ENCODE data around the gene TTC23.
"Not testable (repeated sequence)": the region's sequence is repeated elsewhere in the genome, so short reads cannot be mapped to it uniquely, and the experiment has no call there.

The TTC23 gene

DNA sequence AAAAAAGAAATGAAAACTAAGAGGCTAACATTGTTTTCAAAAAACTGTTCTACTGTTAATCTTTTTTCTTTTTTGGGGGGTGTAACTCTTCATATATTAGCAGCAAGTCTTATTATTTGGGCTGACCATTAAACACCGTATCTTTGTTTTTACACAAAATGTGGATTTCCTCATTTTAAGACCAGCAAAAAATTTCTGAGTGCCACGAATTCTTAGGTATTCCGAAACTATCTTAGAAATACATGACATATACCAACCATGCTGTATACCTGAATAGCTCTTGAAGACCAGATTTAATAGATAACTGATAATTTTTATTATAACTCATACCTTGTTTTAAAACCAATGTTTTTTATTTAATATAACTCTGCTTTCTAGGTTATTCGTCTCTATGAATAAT, 620 bp upstream of the TTC23 start:
- no peak for DNase-seq (ENCODE audit: low read depth)

DNA sequence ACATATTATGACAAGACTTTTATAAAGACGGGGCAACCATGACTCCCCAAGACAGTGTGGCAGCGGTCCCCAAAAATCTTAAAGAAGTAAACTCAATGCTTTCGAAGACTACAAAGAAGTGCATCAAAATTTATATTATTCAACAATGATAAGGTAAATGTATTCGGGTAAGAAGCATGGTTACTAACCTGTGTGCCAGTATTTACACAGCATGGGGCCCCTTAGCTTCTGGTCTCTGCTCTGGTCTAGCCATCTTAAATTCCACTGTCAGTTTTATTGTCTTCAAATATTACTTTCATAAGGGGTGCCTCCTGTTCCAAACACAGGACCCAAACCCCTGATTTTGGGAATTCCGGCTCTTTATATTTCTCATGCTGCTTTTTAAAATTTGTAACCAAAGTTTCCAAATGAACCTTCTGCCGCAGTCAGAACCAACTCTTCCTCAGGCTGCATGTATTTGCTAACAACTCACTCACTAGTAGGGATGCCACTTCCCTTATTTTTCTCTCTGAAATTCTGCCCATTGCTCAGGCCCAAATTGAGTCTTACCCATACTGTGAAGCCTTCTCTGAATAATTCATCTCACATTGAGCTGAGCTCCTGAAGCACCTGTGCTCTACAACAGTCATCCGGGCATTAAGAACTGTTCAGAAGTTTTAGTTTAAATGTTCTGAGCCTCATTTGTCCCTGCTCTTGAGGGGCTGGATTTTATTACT, 1.2 kb downstream of the TTC23 start:
- no peak for DNase-seq (ENCODE audit: low read depth)

DNA sequence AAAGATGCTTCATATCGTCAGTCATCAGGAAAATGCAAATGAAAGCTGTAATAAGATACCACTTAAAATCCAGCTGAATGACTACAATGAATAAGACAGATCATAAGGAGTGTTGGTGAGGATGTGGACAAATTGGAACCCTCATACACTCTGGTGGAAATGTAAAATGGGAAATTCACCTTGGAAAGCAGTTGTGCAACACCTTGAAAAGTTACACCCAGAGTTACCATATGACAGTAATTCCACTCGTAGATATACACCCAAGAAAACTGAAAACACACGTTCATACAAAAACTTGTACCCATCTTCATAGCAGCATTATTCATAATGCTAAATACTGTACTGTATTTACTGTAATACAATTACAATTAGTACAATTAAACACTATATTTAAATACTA, 2.3 kb downstream of the TTC23 start:
- no peak for DNase-seq (ENCODE audit: low read depth)

DNA sequence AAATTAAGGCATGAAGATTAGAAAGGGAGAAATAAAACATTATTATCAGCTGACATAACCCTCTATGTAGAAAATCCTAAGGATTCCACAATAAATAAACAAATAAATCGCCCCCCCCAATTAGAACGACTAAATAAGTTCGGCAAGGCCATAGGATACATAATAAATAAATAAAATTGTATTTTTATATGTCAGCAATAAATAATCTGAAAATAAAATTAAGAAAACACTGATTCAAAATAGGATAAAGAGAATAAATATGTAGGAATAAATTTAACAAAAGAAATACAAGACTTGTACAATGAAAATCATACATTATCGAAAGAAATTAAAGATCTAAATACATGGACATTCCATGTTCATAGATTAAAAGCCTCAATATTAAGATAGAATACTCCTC, 5.1 kb downstream of the TTC23 start:
- no peak for DNase-seq (ENCODE audit: low read depth)

DNA sequence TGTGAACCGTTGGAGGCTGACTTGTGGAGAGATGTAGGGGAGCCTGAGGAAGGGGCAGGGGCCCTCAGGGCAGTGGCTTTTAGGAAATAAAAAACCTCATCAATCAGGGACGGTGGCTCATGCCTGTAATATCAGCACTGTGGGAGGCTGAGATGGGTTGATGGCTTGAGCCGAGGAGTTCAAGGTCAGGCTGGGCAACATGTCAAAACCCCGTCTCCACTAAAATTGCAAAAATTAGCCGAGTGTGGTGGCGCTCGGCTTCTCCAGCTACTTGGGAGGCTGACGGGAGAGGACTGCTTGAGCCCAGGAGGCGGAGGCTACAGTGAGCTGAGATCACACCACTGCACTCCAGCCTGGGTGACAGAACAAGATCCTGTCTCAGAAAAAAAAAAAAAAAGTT, 7.6 kb downstream of the TTC23 start:
- no peak for DNase-seq (ENCODE audit: low read depth)

DNA sequence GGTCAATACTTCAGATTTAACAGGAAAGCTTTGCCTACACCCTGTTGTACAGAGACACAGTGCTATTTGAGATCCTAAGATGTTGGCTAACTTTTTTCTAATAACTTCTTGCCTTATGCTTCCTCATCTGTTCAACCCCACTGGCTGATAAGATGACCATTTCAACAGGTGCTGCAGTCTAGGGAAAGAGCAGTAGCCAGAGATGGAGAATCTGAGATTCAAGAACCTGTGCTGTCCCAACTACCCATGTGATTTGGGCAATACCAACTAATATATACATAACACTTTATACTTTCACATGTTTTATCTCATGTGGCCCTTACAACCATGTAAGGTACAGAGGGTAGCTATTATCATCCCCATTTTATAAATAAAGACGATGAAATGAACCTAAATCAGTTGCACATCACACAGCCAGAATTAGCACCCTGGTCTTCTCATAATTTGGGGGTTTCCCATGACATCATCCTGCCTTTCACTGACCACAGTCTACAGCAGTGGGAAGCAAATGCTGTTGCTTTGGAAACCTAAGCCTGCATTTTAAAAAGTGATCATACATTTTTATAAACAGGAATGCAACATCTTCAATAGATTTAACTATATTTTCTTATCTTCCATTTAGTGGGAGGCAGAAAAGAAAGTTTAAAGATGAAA, 9.7 kb downstream of the TTC23 start:
- no peak for DNase-seq (ENCODE audit: low read depth)

DNA sequence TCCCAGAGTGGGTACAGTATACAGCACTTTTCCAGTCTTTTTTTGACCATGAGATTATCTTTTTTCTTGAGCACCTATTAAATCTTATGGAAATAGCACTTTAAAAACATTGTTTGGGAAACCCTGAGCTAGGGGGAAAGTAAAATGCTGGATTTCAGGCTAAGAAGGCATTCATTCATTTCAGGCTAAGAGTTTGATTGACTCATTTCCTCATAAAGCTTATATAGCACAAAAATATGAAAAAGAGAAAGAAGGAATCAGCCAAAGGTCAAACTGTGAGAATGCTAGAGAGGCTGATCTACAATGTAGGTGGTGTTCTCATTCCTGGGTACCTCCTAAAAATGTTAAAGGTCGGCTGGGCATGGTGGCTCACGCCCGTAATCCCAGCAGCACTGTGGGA, 10.5 kb downstream of the TTC23 start:
- no peak for DNase-seq (ENCODE audit: low read depth)

DNA sequence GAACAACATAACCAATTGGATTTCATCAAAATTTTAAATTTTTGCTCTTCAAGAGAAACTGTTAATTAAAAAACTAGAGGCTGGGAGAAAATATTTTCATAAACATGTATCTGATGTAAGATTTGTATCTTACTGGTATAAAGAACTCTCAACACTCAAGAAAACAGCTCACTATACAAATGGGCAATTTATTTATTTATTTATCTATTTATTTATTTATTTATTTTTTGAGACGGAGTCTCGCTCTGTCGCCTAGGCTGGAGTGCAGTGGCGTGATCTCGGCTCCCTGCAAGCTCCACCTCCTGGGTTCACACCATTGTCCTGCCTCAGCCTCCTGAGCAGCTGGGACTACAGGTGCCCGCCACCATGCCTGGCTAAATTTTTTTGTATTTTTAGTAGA, 15.2 kb downstream of the TTC23 start:
- DNase-seq (ENCODE audit: low read depth), result not testable (repeated sequence)

DNA sequence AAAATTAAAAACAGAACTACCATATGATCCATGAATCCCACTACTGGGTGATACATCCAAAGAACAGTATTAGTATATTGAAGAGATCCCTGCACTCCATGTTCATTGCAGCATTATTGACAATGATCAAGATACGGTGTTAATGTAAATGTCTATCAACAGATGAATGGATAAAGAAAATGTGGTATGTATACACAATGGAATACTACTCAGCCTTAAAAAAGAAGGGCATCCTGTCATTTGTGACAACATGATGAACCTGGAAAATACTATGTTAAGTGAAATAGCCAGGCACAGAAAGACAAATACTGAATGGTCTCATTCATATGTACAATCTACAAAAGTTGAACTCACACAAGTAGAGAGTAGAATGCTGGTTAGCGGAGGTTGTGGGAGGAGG, 16.6 kb downstream of the TTC23 start:
- no peak for DNase-seq (ENCODE audit: low read depth)

DNA sequence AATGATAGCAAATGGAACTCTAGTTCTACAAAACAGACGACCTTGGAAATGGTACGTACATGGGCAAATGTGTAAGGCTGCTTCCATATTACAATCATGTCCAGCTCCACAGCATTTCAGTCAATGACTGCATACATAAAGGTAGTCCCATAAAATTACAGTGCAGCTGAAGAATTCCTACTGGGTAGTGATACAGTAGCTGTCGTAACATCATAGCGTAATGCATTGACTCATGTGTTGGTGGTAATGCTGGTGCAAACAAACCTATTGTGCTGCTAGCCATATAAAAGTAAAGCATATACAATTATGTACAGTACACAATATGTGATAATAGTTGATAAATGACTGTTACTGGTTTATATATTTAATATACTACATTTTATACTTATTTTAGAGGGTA, 18.5 kb downstream of the TTC23 start:
- DNase-seq (ENCODE audit: low read depth), result no peak

DNA sequence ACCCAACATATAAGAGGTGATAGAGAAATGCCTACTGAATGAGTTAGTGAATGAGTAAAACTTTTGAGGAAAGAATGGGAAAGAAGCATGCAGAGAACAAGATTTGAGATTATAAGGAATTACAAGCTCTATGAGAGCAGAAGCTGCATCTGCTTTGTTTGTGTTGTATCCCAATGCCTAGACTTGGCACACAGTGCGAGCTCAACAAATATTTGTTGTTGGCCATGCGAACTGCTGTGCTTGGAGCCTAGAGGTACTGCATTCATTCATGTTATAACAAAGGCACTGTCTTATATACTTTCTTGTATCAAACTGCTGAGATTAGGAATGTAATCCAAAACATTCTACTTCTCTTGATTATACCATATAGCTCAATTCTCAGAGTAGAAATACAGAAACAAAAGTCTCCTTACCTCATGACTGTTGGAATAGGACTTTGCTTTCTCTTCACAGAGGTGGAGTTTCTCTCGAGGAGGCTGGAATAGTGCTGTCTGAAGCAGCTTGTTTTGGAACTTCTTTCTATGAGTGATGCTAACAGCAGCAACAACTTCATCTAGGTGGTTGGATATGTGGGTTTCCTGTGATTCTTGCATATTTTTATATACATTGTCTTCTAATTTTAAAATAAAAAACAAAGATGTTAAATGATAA, 21.1 kb downstream of the TTC23 start:
- DNase-seq (ENCODE audit: low read depth), result no peak

DNA sequence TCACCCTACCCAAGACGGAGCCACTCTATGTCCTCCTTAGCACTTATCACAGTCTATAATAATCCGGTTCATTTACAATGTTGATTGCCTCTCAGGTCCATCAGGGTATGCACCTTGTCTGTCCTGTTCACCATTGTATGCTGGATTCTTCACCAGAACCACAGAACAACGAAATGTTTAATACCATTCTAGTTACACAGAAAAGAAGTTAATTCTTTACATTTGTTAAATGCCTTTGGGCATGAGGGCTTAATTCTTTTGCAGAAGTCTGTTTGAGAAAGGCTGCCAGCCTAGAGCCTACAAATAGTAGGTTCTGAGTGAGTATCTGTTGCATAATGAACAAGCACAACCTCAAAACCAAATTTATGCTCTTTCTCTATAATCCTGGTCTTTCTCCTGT, 22.6 kb downstream of the TTC23 start:
- DNase-seq (ENCODE audit: low read depth), result no peak

DNA sequence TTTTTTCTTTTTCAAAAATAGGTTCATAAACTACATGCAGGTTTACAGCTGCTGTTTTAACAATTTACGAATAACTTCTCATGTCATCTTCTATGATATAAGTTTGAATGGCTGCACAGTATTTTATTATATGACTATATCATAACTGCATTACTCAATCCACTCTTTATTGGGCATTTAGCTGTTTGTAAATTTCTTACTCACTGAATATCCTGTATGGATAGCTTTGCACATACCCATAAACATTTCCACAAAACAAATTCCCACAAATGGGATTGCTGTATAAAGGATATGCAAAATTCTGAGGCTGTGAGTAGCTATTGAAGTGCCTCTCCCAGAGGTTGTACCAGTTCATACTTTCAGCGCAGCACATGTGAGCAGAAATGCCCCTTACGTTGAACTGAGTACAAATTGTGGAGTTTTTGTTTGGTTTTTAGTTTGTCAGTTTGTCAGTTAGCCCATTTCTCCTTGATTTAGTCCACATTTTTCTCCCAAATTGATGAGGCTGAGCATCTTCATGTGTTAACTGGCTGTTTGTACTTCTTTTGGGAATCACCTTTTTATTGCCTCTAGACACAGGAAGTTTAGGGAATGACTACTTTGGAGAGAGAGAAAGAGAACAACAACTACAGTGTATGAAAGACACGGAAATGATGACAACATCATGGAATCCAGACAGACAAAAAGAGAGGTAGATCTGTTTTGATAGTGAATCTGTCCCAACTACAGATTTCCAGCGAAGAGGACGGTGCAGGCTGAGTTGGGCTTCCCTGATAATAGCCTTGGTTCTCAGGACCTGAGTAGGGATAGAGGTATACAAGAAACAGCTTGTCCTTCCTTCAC, 24.8 kb downstream of the TTC23 start:
- DNase-seq (ENCODE audit: low read depth), result no peak

DNA sequence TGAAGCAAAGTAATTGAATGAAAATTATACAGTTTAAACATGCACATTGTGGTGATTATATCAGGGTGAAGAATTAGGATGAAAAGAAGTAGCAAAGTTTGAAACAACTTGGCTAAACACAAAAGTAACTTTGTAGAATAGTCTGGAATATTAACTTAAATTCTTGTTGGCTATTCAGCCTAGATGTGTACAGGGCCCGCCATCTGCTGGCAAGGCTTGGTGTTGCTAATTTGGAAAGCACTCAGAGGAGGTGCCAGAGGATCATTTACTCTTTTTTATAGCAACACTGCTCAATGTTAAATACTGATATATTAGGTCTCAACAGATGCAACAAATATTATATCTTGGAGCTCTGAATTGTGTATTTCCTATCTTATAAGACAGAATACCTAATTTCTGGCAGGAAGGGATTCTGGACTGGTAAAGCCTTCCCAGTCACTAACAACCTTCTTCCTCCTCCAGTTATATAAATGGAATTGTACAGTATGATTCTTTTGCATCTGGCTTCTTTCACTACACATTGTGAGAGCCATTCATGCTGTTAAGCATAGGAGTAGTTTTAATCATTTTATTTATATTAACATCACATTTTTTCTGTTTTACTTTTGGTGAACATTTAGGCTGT, 36.1 kb downstream of the TTC23 start:
- peak; percentile 7 for DNase-seq (ENCODE audit: low read depth)

DNA sequence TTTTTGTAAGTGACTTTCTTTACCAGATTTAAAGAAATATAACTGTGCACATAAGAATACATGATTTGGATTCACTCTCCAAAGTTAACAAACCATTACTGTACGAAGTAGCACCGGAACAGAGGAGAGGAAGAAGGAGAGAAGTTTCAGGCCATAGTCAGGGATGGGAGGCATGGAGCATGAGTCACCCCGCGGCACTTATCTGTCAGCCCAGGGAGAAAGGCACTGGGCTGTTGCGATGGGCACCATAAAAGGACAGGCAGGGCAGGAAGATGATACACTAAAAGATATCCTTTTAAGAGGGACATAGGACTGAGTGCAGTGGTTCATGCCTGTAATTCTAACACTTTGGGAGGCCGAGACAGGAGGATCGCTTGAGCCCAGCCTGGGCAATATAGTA, 37.0 kb downstream of the TTC23 start:
- DNase-seq (ENCODE audit: low read depth), result no peak

DNA sequence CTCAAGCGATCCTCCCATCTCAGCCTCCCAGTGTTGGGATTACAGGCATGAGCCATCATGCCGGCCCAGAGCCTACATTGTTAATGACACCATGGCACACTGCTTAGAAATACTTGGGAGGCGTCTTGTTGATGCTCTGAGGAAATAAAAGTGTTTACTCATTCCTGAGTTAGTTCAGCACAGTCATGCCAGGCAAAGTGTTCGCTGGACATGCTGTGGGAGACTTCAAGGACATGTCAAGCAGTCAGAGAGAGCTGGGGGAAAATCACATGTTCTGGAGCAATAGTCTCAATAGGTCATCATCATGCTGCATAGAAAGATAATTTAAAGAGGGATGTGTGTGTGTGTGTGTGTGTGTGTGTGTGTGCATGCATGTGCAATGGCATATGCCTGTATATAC, 37.5 kb downstream of the TTC23 start:
- no peak for DNase-seq (ENCODE audit: low read depth)

DNA sequence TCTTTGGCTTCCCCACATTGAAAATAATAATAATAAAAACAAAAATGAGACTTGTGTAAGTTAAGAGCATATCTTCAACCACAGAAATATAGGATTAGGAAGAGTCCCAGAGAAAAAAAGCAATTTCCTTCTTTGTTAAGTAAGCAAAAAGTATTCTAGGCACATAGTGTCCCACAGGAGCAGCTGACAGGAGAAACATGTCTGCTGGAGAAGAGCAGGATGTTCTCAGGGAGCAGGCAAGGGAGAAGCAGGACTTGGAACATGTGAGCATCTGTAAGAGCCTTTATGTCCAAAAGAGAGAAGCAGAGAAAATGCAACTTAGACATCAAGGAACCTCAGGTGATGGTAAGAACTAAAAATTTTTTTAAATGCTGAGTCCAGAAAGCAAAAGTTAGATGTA, 39.0 kb downstream of the TTC23 start:
- no peak for DNase-seq (ENCODE audit: low read depth)

DNA sequence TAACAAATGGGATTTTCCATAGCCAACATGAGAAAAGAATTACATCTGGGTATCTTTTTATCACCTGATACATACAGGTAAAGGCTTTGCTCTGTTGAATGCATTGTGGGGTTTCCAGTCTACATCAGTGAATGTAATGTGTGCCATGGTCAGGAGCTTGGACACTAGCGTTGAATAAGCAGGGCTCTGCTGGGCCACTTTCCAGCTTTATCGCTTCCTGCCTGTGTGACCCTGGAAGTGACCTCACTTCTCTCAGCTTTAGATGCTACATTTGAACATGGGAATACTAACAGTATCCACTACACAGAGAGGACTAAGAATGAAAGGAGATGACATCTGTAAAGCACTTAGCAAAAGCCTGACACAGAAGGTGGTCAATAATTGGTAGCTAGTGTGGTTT, 40.1 kb downstream of the TTC23 start:
- no peak for DNase-seq (ENCODE audit: low read depth)

DNA sequence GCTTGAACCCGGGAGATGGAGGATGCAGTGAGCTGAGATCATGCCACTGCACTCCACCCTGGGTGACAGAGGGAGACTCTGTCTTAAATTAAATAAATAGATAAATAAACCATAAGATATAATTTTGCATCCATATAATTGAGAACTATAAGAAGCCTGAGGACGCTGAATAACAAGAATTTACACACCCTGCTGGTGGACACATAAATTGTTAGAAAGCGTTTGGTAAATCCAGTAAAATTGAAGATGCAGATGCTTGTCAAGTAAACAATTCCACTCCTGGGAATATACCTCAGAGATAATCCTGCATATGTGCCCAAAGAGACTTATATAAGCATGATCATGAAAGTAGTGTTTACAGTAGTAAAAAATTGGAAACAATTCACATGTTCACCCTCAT, 41.7 kb downstream of the TTC23 start:
- DNase-seq (ENCODE audit: low read depth), result no peak

DNA sequence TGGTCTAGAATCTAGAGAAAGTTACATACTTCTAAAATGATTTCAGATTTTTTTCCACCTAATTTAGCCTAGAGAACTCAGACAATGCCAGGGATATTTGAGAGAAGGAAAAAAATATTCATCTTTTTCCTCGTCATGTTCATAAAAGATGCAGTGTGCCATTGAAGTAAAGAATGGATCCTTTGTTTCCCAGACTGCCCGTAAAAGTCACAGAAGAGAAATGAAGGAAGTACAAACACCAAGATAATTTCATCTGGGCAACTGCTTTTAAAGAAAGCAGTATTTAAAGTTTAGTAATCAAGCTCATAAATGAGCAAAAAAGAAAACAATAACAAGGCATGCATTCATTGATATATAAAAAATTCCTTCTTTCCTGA, 47.2 kb downstream of the TTC23 start:
- no peak for DNase-seq (ENCODE audit: low read depth)

DNA sequence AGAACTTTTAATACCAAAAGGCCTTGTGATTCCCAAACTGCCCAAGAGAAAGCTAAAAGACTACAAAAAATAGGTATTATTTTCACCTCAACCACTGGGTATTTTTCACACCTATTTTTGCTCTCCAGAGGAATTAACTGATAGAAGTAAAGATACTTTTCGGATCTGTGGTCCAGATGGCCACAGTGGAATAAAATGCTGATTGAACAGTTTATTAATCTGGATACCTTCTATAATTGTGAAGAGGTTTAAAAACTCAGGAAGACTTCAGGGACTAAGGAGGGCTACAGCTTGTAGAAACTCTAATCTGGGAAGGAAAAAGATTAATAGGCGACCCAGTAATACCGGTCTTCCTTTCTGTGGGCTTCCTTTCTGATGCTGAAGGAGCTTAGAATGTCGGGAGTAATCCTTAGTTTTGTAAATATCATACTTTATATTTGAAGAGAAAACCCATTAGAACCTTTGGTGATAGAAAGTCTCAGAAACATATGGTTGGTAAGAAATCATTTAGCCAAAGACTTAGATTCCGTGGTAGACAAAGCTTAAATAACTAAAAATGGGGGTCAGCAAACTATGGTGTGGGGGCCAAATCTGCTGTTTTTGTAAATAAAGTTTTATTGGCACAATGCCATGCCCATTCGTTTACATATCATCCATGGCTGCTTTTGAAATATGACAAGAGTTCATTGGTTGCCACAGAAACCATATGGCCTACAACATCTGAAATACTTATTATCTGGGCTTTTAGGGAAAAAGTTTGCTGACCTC, 47.8 kb downstream of the TTC23 start:
- no peak for DNase-seq (ENCODE audit: low read depth)

DNA sequence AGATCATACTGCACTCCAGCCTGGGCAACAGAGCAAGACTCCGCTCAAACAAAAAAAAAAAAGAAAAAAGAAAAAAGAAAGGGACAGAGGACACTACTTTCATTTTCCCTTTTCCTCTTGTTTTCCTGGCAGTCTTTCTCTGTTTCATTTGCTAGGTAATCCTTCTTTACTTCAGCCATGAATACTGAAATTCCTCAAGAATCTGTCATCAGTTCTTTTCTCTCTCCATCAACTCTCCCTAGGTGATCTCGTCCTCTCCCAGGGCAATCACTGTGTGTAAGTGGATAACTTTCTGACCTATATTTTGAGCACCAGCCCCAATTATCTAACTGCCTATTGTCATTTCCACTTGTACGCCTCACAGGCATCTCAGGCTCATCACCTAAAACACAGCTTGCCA, 51.5 kb downstream of the TTC23 start:
- DNase-seq (ENCODE audit: low read depth), result no peak
